HG03039 (cell line): ENCODE results near the gene MAPK8IP3.
"Not testable (repeated sequence)": the region's sequence is repeated elsewhere in the genome, so short reads cannot be mapped to it uniquely, and the experiment has no call there.

Source experiments
- ATAC-seq: cut with Tn5 transposase; IDR thresholded peaks from one replicate; pipeline ENCODE4 v1.9.1; 2021; ENCODE audit warnings: mild to moderate bottlenecking, moderate library complexity; ENCODE audit not compliant: unreplicated experiment

Gene MAPK8IP3

DNA sequence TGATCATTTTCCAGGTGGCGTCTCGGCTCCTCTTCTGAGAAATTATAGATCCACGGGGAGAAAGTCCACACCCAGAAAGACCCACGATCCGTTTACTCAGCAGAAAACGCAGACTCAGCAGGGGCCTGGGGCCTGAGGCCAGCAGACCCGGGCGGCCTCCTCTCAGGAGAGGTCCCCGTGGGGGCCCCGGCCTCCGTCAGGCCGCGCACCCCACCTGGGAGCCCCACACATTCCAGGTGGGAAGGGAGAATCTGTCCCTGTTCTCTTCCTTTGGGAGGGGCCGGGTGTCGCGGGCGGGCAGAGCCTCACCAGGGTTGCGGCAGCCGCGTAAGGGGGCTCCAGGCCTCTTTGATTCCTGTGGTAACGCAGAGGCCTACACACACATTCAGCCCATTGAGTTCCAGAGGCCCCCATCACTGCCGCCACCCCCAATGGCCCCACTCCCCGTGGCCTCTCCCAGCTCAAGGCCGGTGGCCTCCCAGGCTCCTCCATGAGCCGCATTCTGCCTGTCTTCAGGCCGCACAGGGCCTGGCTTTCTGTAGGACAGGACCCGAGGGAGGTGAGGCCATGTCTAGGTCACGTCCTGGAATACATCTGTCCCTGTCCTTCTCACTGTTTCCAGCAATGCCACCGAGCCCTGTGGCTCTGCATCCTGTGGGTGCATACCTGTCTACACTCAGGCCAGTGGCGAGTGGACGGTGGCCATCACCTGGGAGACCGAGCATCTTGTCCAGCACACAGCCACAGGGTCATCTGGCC, 89.1 kb downstream of the MAPK8IP3 start:
- no peak for ATAC-seq

DNA sequence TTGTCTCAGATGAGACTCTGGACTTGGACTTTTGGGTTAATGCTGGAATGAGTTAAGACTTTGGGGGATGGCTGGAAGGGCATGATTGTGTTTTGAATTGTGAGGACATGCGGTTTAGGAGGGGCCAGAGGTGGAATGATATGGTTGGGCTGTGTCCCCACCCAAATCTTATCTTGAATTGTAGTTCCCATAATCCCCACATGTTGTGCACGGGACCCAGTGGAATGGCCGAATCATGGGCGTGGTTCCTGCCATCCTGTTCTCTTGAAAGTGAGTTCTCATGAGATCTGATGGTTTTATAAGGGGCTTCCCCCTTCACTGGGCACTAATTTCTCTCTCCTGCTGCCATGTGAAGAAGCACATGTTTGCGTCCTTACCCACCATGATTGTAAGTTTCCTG, 93.3 kb downstream of the MAPK8IP3 start:
- not testable (repeated sequence) for ATAC-seq

DNA sequence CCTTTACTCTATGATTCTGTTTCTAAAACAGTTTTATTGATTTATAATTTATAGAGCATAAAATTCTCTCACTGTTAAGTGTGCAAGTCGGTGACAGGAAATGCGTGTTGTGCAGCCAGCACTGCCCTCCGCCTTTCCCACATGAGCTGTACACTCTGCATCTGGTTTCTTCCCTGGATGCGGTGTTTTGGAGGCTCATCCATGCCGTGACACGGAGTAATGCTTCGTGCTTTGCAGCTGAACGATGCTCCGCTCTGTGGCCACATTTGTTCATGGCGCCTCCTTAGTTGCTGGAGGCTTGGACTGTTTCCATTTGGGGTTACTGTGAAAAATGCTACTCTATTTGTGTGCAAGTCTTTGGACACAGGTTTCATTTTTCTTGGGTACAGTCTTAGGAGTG, 94.7 kb downstream of the MAPK8IP3 start:
- ATAC-seq = no peak

DNA sequence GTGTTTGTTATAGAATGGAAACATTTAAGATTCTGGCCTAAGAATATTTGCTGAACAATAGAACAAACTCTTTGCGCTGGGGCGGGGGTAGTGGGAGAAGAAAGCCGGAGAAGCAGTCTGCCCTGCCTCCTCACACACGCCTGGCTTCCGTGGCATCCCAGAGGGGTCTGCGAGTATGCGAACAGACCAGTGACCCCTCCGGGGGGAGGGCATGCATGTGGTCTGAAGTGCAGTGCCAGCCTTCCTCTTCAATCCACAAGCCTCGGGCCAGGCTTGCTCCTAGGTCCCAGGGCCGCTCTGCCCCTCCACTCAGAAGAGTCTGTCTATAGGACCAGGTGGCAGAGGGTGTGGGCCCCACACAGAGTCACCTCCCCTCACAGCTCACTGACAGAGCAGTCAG, 101.6 kb downstream of the MAPK8IP3 start:
- ATAC-seq = no peak

DNA sequence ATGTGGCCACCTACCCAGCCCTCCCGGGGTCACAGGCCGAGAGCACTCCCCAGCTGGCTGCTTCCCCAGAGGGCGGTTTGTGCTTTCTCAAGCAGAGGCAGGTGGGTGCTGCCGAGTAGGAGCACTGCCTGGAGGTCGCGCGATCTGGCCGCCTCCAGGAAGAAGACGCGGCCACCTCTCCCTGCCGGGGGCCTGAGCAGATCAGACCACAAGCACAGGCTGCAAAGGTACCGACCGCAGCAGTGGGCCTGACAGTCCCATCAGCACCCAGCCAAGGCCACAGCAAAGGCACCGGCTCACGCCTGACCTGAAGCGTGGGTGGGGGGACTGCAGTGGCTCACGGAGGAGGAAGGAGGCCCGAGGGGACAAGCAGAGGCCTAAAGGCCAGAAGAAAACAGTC, 102.7 kb downstream of the MAPK8IP3 start:
- no peak for ATAC-seq

DNA sequence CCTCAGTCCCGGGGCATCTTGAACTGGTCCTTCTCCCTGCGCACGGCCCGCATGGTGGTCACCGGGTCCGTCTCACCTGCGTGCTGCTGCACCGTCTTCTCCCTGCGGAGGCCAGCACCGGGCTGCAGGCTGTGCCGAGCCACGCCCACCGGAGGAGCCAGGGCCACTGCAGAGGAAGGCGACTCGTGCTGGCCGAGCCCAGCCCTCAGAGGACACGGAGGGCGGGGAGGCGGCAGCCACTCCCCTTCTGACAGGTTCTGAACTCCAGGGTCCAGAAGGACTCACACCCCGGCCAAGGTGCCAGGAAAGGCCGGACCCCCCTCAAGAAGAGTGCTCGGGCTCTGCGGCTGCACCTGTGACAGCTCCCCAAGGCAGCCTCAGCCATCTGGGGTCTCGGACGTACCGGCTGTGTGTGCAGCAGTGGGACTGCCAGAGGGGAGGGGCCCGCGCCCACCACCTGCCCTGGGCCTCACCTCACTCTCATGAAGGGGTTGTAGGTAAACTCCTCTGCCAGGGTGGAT, 103.3 kb downstream of the MAPK8IP3 start:
- ATAC-seq = no peak

DNA sequence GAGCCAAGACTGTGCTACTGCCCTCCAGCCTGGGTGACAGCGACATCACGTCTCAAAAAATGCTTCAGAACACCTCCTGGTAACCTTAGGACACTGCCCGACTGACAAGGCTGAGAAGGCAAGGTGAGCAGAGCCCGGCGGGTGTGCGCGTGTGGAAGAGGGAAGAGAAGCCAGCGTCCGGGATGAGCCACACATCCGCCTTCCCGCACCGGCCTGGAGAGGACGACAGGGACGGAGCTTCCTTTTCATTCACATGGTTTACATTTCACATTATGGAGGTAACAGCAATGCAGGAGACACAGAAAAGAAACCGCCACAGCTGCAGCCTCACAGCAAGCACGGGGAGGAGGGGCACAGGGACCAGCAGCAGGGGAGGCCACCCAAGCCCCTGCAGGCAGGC, 104.1 kb downstream of the MAPK8IP3 start:
- no peak for ATAC-seq

DNA sequence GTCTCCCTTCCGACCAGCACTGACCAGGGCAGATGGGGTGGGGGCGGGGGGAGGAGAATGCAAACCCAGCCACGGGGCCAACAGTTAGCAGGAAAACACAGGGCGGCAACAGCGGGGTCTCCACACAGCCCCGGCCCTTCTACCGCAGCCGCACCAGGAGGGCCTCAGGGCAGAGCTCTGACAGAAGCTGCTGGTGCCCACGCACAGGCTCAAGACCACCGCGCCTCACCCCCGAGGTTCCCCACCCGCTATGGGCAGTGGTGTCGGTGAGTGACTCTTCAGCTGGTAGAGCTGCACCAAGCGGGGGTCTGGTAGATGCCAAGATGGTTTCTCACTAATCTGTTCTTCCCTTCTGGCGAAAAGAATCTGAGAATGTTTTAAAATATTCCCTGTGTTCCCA, 104.5 kb downstream of the MAPK8IP3 start:
- no peak for ATAC-seq

DNA sequence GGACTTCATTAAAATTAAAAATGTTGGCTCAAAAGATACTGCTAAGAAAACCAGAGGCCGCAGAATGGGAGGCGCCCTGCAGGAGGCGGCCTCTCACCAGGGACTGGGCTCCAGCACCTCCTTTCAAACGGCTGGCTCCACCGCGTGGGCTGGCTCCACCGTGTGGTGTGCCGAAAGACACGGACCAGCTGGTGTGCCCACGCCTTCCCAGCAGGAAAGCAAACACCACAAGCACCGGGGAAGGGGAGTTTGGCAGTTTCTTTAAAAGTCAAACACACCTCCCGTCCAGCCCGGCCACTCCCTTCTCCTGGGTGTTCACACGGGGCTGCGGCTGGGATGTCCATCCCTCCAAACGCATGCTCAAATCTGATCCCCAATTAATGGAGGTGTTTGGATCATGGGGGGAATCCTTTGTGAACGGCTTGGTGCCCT, 106.8 kb downstream of the MAPK8IP3 start:
- no peak for ATAC-seq

DNA sequence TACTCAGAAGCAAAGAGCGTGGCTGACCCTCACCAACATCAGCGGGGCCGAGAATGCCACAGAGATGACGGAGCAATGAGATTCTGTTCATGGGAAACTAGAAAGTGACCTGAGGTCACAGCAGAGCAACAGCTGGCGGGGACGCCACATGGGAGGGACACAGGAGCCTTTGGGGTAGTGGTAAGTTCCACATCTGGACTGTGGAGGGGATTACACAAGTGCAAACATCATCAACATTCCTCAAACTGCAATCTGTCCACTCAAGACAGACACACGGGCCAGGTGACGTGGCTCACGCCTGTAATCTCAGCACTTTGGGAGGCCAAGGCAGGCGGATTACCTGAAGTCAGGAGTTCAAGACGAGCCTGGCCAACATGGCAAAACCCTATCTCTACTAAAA, 109.5 kb downstream of the MAPK8IP3 start:
- ATAC-seq = no peak

DNA sequence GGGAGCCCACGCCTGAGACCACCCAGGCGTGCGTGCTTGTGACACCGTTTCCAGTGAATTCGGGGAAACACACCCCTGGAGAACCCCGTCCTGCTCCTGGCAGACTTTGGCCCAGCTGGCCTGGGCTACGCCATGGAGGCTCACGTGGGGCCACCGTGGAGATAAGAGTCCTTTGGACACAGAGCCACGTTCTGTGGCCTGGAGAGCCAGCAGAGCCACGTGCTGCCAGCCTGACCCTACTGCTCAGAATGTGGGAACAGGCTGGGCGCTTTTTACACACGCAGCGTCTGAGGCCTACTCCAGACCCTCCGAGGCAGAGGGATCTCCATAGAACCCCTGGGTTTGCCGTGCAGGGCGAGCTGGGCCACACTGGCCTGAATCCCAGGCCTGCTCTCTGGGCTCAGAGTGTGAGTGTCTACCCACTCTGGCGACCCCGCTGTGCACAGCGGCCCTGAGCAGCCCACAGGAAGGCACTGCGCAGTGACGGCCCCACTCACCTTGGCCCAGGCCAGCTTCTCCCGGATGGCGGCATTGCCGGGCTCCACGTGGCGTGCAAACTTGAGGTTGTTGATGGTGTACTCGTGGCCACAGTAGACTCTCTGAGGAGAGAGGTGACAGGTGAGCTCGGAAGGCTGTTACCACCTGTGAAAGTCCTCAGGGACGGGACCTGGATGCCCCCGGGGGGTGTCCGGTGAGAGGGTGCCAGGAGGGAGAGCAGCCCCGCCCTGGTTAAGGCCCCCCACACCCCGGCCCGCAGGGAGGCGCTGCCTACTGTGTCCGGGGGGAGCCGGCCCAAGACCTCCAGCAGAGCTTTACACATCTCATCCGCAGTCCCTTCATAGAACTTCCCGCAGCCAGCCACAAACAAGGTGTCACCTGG, 110.6 kb downstream of the MAPK8IP3 start:
- ATAC-seq = no peak

DNA sequence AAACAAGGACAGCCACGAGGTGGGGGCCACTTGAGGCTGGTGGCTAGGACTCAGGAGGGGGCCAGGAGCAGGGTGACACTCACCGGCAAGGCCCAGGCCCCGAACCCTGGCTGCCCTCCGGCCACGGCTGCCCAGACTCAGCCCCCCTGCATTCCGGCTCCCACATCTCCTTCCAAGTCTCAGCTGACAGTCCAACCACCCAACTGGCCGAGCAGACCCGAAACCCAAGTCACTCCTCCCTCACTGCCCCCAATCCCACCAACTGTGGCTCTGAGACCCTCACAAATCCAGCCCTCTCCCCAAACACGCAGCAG, 111.2 kb downstream of the MAPK8IP3 start:
- no peak for ATAC-seq

DNA sequence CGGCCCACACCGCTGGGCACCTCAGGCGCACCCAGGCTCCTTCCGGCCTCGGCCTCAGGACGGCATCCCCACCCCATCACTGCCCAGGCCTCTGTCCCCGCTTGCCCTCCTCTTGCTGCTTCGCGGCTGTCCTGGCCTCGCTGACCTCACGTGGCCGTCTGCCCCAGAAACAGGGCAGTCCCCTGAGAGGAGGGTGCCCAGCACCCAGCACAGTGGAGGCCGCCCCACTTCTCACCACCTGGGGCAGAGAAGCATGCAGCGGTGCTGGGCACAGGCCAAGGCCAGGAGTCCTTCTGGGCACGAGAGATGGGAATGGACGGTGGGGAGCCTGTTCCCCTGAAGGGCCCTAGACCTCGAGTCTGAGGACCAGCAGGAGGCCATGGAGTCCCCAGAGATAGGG, 111.7 kb downstream of the MAPK8IP3 start:
- no peak for ATAC-seq

DNA sequence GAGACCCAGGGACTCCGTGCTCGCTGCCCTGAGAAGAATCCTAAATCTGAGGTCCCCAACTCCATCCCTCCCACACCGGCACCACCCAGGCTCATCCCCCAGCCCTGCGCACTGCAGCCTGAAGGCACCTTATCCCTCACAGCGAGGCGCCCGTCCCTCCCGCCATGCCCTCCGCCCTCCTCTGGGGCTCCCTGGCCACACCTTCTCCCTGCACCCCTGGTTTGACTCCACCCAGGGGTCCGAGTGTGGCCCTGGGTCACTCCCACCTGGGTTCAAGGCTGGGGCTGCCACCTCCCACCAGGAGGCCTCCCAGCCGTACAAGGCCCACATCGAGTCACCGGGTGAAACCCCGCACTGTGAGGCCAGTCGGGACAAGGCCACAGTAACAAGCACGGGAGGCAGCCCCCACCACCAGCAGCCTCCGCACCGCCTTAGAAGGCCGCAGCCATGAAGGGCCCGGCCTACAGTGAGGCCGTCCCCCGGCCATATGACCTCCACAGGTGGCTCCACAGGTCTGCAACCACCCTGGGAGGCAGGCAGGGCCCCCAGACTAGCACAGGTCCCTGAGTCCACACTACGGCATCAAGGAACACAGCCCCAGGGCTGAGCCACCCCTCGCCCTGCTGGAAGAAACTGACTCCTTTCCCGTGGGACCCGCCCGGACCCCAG, 112.3 kb downstream of the MAPK8IP3 start:
- ATAC-seq = no peak

DNA sequence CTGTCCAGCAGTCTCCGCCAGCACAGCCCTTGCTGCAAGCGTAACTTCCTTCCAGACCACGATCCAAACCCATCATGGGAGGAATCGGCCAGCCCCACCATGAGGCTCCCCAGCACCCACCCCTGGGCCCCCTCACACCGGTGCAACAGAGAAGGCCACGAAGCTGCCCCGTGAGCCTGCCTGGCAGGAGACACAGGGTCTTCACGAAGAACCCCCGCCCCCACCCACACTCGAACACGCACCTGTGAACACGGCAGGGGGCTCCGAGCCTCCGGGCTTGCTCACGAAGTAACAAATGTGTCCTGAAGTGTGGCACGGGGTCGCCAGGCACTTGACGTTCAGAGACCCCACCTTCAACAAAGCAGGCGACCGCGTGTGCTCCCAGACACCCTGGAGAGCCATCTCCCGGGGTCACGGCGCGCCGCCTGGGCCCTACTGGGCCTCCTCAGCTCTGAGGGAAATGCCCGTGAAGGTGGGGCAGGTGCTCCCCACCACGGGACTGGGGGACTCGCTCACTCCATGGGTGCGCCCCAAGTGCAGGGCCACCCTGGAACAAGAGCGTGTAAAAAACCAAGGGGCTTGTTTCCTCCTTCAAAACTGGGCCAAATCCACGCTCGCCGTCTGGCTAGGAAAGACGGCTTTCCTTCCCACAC, 113.0 kb downstream of the MAPK8IP3 start:
- no peak for ATAC-seq

DNA sequence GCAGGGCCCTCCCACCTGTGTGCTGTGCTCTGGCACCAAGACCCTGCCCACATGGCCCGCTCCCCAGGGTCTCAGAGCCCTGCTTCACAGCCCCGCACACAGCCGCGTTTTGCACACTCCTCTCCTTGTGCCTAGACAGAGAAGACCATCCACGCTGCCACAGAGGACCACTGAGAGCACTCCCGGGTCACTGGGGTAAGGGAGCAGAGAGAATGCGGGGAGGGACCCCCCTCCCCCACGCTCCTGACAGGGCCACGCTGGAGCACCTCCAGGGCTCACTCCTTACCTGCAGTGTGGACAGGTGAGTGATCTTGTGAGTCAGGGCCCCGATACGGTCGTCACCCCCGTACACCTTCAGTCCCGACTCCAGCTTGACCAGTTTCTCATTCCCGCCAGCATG, 113.6 kb downstream of the MAPK8IP3 start:
- no peak for ATAC-seq
